ENCODE measurements around the gene PDE1C. TPM values are rescaled to one million over a fixed set of nuclear protein-coding genes. Genes with fewer than 3 reads are reported as not detected.

Gene PDE1C
- total RNA-seq, 3 donors from 2014 or later (not counting 1 experiment from before 2014, with no cell fraction given), result not detected

DNA sequence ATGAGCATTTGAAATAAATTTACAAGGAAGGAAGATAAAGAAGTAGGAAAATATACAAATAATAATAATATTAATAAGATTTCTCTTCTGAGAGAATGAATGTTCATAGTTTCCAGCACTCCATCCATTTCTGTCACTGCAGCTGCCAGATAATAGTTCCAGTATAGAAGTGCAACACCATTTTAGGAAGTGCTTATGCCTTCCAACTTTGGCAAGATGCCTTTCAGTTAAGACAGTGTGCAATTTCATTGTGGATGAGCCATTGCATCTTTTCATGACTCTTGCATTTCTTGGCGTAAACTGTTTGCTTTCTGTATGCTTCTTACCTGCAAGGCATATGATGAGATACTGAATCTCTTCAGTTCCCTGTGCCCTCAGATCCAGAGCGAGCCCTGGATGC lies 185.0 kb downstream of the PDE1C start:
- WGBS (ENCODE audit: insufficient coverage), result 100% methylated on average over 2 of the region's 2 CpGs
- Histone ChIP-seq H3K4me1 (ENCODE audit: control insufficient read depth, insufficient read depth, low read length) (peaks cover 7% of the 10 kb centered on the region), H3K36me3 (ENCODE audit: control insufficient read depth, insufficient read depth, low read length) (no peaks in the 10 kb centered on the region), H3K9me3 (ENCODE audit: control insufficient read depth, insufficient read depth, low read length) (no peaks in the 10 kb centered on the region), H3K4me3 (ENCODE audit: low read length) (no peak overlapping the region), H3K27me3 (ENCODE audit: control insufficient read depth, insufficient read depth, low read length) (no peaks in the 10 kb centered on the region), H3K27ac (ENCODE audit: low read length) (no peak overlapping the region)
- ATAC-seq (no peak), DNase-seq (no peak)
- intact Hi-C loops (cut with micrococcal nuclease), result no loop called here
- H3K4me1 Mint-ChIP-seq, result peaks cover 9 to 17% of the 10 kb centered on the region in 2 donors
- no peaks in the 10 kb centered on the region for H3K27me3 Mint-ChIP-seq (ENCODE audit: low read depth in 2 of 2)
- no peak overlapping the region for H3K4me3 Mint-ChIP-seq
- no peaks in the 10 kb centered on the region for H3K36me3 Mint-ChIP-seq
- peaks cover 4 to 10% of the 10 kb centered on the region in 2 donors for H3K9me3 Mint-ChIP-seq
- H3K27ac Mint-ChIP-seq, result no peak overlapping the region
- TF ChIP-seq CTCF (IDR thresholded peaks at IDR 0.05), result no peak

DNA sequence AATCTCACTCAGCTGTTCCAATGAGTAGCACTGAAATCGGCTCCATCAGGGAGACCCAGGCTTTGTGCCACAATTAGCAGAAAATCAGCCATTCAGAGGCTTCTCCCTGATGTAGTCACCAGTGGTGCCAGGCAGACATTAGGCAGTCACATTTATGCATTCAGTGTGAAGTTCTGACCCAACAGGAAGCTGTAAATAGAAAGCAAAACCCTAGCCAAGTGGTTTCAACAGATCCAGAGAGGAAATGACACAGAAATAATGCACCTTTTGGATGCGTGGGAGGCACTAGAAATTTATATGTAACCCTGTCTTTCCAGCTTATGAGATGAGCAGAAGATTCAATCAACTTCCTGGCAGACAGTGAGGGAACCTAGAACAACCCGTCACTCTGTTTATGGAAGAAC lies 186.4 kb downstream of the PDE1C start:
- Mint-ChIP-seq H3K9me3 (peaks cover 4 to 10% of the 10 kb centered on the region in 2 donors), H3K27ac (peak overlapping the region; percentile 45 to 83), H3K36me3 (no peaks in the 10 kb centered on the region), H3K4me3 (peak overlapping the region; percentile 19), H3K27me3 (ENCODE audit: low read depth in 2 of 2) (no peaks in the 10 kb centered on the region), H3K4me1 (peaks cover 9 to 17% of the 10 kb centered on the region in 2 donors)
- H3K27ac ChIP-seq (ENCODE audit: low read length), result no peak overlapping the region
- H3K27me3 ChIP-seq (ENCODE audit: control insufficient read depth, insufficient read depth, low read length), result no peaks in the 10 kb centered on the region
- ATAC-seq, result peak; percentile 89 to 97 (median 97)
- H3K4me1 ChIP-seq (ENCODE audit: control insufficient read depth, insufficient read depth, low read length), result peaks cover 7% of the 10 kb centered on the region
- no peak for TF ChIP-seq CTCF (IDR thresholded peaks at IDR 0.05)
- 45% methylated on average over 3 of the region's 3 CpGs for WGBS (ENCODE audit: insufficient coverage)
- H3K4me3 ChIP-seq (ENCODE audit: low read length), result no peak overlapping the region
- intact Hi-C loops (cut with micrococcal nuclease), result no loop called here
- H3K36me3 ChIP-seq (ENCODE audit: control insufficient read depth, insufficient read depth, low read length), result no peaks in the 10 kb centered on the region
- DNase-seq, result peak in 1 of 2 donors; percentile 4
- H3K9me3 ChIP-seq (ENCODE audit: control insufficient read depth, insufficient read depth, low read length), result no peaks in the 10 kb centered on the region

GRCh38 chr7:31882187-31882586 lies 188.0 kb downstream of the PDE1C start:
- H3K4me1 ChIP-seq (ENCODE audit: control insufficient read depth, insufficient read depth, low read length), result peaks cover 7% of the 10 kb centered on the region
- no peak overlapping the region for H3K4me3 Mint-ChIP-seq
- no peak for TF ChIP-seq CTCF (IDR thresholded peaks at IDR 0.05)
- 76% methylated on average over 3 of the region's 4 CpGs for WGBS (ENCODE audit: insufficient coverage)
- DNase-seq (no peak), ATAC-seq (no peak)
- H3K4me1 Mint-ChIP-seq, result peaks cover 9 to 17% of the 10 kb centered on the region in 2 donors
- H3K36me3 Mint-ChIP-seq, result no peaks in the 10 kb centered on the region
- intact Hi-C loops (cut with micrococcal nuclease), result no loop called here
- H3K9me3 Mint-ChIP-seq, result peaks cover 4 to 10% of the 10 kb centered on the region in 2 donors
- no peaks in the 10 kb centered on the region for H3K27me3 Mint-ChIP-seq (ENCODE audit: low read depth in 2 of 2)
- no peak overlapping the region for H3K27ac Mint-ChIP-seq
- no peaks in the 10 kb centered on the region for H3K27me3 ChIP-seq (ENCODE audit: control insufficient read depth, insufficient read depth, low read length)
- H3K4me3 ChIP-seq (ENCODE audit: low read length), result no peak overlapping the region
- H3K9me3 ChIP-seq (ENCODE audit: control insufficient read depth, insufficient read depth, low read length), result no peaks in the 10 kb centered on the region
- no peak overlapping the region for H3K27ac ChIP-seq (ENCODE audit: low read length)
- H3K36me3 ChIP-seq (ENCODE audit: control insufficient read depth, insufficient read depth, low read length), result no peaks in the 10 kb centered on the region

GRCh38 chr7:31878875-31879274 lies 191.3 kb downstream of the PDE1C start:
- Histone ChIP-seq H3K9me3 (ENCODE audit: control insufficient read depth, insufficient read depth, low read length) (no peaks in the 10 kb centered on the region), H3K4me3 (ENCODE audit: low read length) (no peak overlapping the region), H3K27ac (ENCODE audit: low read length) (no peak overlapping the region), H3K36me3 (ENCODE audit: control insufficient read depth, insufficient read depth, low read length) (no peaks in the 10 kb centered on the region), H3K4me1 (ENCODE audit: control insufficient read depth, insufficient read depth, low read length) (peaks cover 10% of the 10 kb centered on the region), H3K27me3 (ENCODE audit: control insufficient read depth, insufficient read depth, low read length) (no peaks in the 10 kb centered on the region)
- H3K4me3 Mint-ChIP-seq, result no peak overlapping the region
- peaks cover 20 to 27% of the 10 kb centered on the region in 2 donors for H3K4me1 Mint-ChIP-seq
- H3K27ac Mint-ChIP-seq, result no peak overlapping the region
- intact Hi-C loops (cut with micrococcal nuclease), result no loop called here
- no peak for ATAC-seq
- no peaks in the 10 kb centered on the region for H3K36me3 Mint-ChIP-seq
- TF ChIP-seq CTCF (IDR thresholded peaks at IDR 0.05), result no peak
- no peaks in the 10 kb centered on the region for H3K27me3 Mint-ChIP-seq (ENCODE audit: low read depth in 2 of 2)
- H3K9me3 Mint-ChIP-seq, result no peaks in the 10 kb centered on the region
- no peak for DNase-seq
- WGBS (ENCODE audit: insufficient coverage), result 95% methylated on average over 9 of the region's 9 CpGs

Data from natural killer cell (primary cell).